SH-SY5Y (cell line): ENCODE data around the gene PTPRD.

Experiments
- GATA2 ChIP-seq: IDR thresholded peaks from 2 replicates; pipeline ENCODE4 v1.6.1; 2011; ENCODE audit warnings: mild to moderate bottlenecking, low read depth, low read length
- GATA3 ChIP-seq: IDR thresholded peaks from 2 replicates; pipeline ENCODE4 v1.6.1; 2011; ENCODE audit warnings: low read depth, mild to moderate bottlenecking, low read length, moderate library complexity

- no peak for TF ChIP-seq GATA3
- no peak for TF ChIP-seq GATA2
These were observed 360.6 kb downstream of the PTPRD start for GRCh38 chr9:10252174-10252573.
